ENCODE results near the gene ATOX1. TPM values are rescaled to one million over a fixed set of nuclear protein-coding genes. Genes with fewer than 3 reads are reported as not detected.

ATOX1 gene
- total and polyA plus RNA-seq, 10 of the 15 experiments (the other 5 are each of a cell fraction or from before 2014, with no cell fraction given) = 130 to 642 (median 245) TPM

DNA sequence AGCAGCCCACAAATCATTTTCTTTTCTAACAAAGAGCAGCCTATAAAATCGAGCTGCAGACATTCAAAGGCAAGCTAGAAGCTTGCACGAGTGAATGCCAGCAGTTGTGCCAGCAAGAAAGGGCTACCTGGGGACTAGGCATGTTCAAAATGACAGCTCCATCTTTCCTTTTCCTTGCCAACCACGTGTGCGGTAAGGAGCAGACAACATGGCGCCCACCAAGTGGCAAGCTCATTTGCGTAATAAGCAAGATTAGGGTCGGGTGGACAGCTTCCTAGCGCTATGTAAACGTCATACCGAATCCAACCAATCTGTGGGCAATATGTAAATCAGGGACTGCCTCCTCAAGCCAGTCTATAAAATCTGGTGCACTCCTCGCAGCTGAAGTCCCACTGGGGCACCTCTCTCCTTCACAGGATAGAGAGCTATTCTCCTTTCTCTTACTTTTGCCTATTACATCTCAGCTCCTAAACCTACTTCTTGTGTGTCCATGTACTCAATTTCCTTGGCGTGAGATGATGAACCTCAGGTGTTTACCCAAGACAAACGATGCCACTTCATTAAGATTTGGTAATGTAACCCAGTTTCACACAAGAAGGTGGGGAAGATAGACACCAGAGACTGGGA lies 49.2 kb downstream of the ATOX1 start (continued):
- TF ChIP-seq, protein P1, sequence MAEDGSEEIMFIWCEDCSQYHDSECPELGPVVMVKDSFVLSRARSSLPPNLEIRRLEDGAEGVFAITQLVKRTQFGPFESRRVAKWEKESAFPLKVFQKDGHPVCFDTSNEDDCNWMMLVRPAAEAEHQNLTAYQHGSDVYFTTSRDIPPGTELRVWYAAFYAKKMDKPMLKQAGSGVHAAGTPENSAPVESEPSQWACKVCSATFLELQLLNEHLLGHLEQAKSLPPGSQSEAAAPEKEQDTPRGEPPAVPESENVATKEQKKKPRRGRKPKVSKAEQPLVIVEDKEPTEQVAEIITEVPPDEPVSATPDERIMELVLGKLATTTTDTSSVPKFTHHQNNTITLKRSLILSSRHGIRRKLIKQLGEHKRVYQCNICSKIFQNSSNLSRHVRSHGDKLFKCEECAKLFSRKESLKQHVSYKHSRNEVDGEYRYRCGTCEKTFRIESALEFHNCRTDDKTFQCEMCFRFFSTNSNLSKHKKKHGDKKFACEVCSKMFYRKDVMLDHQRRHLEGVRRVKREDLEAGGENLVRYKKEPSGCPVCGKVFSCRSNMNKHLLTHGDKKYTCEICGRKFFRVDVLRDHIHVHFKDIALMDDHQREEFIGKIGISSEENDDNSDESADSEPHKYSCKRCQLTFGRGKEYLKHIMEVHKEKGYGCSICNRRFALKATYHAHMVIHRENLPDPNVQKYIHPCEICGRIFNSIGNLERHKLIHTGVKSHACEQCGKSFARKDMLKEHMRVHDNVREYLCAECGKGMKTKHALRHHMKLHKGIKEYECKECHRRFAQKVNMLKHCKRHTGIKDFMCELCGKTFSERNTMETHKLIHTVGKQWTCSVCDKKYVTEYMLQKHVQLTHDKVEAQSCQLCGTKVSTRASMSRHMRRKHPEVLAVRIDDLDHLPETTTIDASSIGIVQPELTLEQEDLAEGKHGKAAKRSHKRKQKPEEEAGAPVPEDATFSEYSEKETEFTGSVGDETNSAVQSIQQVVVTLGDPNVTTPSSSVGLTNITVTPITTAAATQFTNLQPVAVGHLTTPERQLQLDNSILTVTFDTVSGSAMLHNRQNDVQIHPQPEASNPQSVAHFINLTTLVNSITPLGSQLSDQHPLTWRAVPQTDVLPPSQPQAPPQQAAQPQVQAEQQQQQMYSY (CRISPR knock-in tag; IDR thresholded peaks at IDR 0.05) = no peak
- no peak for TF ChIP-seq BHLHE40 (IDR thresholded peaks at IDR 0.05; ENCODE audit: borderline replicate concordance in 1 of 2, low read depth in 2 of 2, low read length in 1 of 2)

DNA sequence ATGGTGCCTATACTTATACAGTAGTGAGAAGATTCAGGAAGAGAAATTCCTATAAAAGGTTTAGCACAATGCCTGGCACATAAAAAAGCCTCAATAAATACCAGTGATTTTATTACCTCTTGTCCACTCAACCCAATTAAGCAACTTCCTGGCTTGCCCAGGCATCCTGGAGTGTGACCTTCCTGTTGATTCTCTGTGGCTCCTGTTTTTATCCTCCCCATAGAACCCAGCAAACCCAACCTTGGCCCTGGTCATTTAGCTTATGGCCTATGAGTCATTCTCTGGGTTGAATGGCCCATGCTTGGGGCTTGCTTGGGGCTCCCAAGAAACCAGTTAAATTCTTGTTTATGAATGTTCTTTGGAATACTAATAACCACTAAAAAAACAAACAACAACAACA lies 50.3 kb downstream of the ATOX1 start:
- Histone ChIP-seq H3K4me3 (no peak overlapping the region), H3K27ac (ENCODE audit: control insufficient read depth, insufficient read depth) (no peak overlapping the region), H4K20me1 (ENCODE audit: control insufficient read depth, insufficient read depth) (no peaks in the 10 kb centered on the region), H3K27me3 (replicated peaks in 1 of 2; ENCODE audit: control insufficient read depth in 2 of 2, insufficient read depth in 2 of 2, low read length in 1 of 2) (no peaks in the 10 kb centered on the region), H3K9me3 (replicated peaks; ENCODE audit: control insufficient read depth, insufficient read depth, low read length) (no peaks in the 10 kb centered on the region; the same call in none of the 3 replicates), H3K4me1 (ENCODE audit: control insufficient read depth, insufficient read depth, low read length) (peaks cover 16% of the 10 kb centered on the region), H3K36me3 (ENCODE audit: control insufficient read depth in 2 of 2, insufficient read depth in 2 of 2, low read length in 1 of 2) (no peaks in the 10 kb centered on the region), H3K79me2 (ENCODE audit: control insufficient read depth, insufficient read depth, low read length) (no peaks in the 10 kb centered on the region), H3K4me2 (ENCODE audit: control insufficient read depth, insufficient read depth) (no peak overlapping the region), H2AFZ (ENCODE audit: control insufficient read depth, low read depth, low read length) (no peak overlapping the region), H3K9ac (ENCODE audit: control insufficient read depth, insufficient read depth, low read length) (no peak overlapping the region)
- ChIA-PET SMC1A (ENCODE audit: uncharacterized antibody, unreplicated experiment) (interaction anchor here (1.0 to 6.4 kb wide), 2 partner anchors 11 to 12 kb away, joined by 3 to 103 read pairs; no protein-coding TSS in a partner anchor), RAD21 (ENCODE audit: unreplicated experiment) (no interaction called here), CTCF (interaction anchor here (1.0 to 9.0 kb wide), 4 partner anchors 12 to 50 kb away, joined by 3 to 88 read pairs (median 4); no protein-coding TSS in a partner anchor), POLR2A (no interaction called here)
- ATAC-seq (no peak), FAIRE-seq (no peak), DNase-seq (ENCODE audit: low read depth, low spot score) (no peak)
- in situ Hi-C loops (cut with MboI) (no loop called here), intact Hi-C loops (cut with micrococcal nuclease; ENCODE audit: unreplicated experiment) (no loop called here)
- BruUV-seq (replicated peaks) = no TSS peak
- TF ChIP-seq KDM1A (IDR thresholded peaks at IDR 0.05; ENCODE audit: borderline replicate concordance) = no peak
- TF ChIP-seq ZNF24 (IDR thresholded peaks at IDR 0.05) = no peak
- TF ChIP-seq STAT1 (conservative IDR thresholded peaks at IDR 0.05) = no peak
- no peak for TF ChIP-seq BRCA1 (IDR thresholded peaks at IDR 0.05; ENCODE audit: low read depth, low read length)
- no peak for TF ChIP-seq TARDBP (IDR thresholded peaks at IDR 0.05; ENCODE audit: borderline replicate concordance)
- TF ChIP-seq SMAD5 (IDR thresholded peaks at IDR 0.05; ENCODE audit: low read depth) = no peak
- no peak for TF ChIP-seq ESRRA (IDR thresholded peaks at IDR 0.05; ENCODE audit: low read length)
- no peak for TF ChIP-seq NR2C2 (IDR thresholded peaks at IDR 0.05; ENCODE audit: borderline replicate concordance, control insufficient read depth, insufficient read length, low read depth)
- TF ChIP-seq NFYA (IDR thresholded peaks at IDR 0.05; ENCODE audit: borderline replicate concordance, low read depth, low read length) = no peak
- no peak for TF ChIP-seq IKZF2 (IDR thresholded peaks at IDR 0.05)
- no peak for TF ChIP-seq YBX1 (IDR thresholded peaks at IDR 0.05)
- TF ChIP-seq, protein P1 (CRISPR knock-in tag; IDR thresholded peaks at IDR 0.05) = no peak
